Measurements from ENCODE around the gene RALGPS2.

The RALGPS2 gene

GRCh38 chr1:178689769-178690168 is 35.3 kb upstream of the RALGPS2 start:
- no peak for ATAC-seq

GRCh38 chr1:178690496-178690895 is 34.5 kb upstream of the RALGPS2 start:
- TF ChIP-seq OSR1 (CRISPR knock-in tag; IDR thresholded peaks at IDR 0.05) (no peak), ZC3H10 (CRISPR knock-in tag; IDR thresholded peaks at IDR 0.05) (no peak), CSRNP3 (CRISPR knock-in tag; IDR thresholded peaks at IDR 0.05) (no peak), BACH2 (CRISPR knock-in tag; IDR thresholded peaks at IDR 0.05; ENCODE audit: borderline replicate concordance) (no peak), TCF4 (CRISPR knock-in tag; IDR thresholded peaks at IDR 0.05; ENCODE audit: borderline replicate concordance) (no peak), ESRRG (CRISPR knock-in tag; IDR thresholded peaks at IDR 0.05) (no peak), PATZ1 (CRISPR knock-in tag; IDR thresholded peaks at IDR 0.05; ENCODE audit: borderline replicate concordance) (no peak)
- ATAC-seq, result no peak

More at GRCh38 chr1:178689769-178690168, 35.3 kb upstream of the RALGPS2 start:
- TF ChIP-seq PPARA (CRISPR knock-in tag; IDR thresholded peaks at IDR 0.05; ENCODE audit: borderline replicate concordance) (no peak), ISL1 (CRISPR knock-in tag; IDR thresholded peaks at IDR 0.05) (no peak), ARNTL (CRISPR knock-in tag; IDR thresholded peaks at IDR 0.05; ENCODE audit: borderline replicate concordance, low read depth) (no peak), SNAI2 (CRISPR knock-in tag; IDR thresholded peaks at IDR 0.05) (no peak), RARB (CRISPR knock-in tag; IDR thresholded peaks at IDR 0.05) (no peak), POU6F1 (CRISPR knock-in tag; IDR thresholded peaks at IDR 0.05; ENCODE audit: borderline replicate concordance, low read depth) (no peak), ZNF70 (CRISPR knock-in tag; IDR thresholded peaks at IDR 0.05) (no peak), BACH2 (CRISPR knock-in tag; IDR thresholded peaks at IDR 0.05; ENCODE audit: borderline replicate concordance) (no peak), ZNF565 (CRISPR knock-in tag; conservative IDR thresholded peaks at IDR 0.05; ENCODE audit: low read depth) (no peak), OSR1 (CRISPR knock-in tag; IDR thresholded peaks at IDR 0.05) (no peak), ZC3H10 (CRISPR knock-in tag; IDR thresholded peaks at IDR 0.05) (no peak), CSDC2 (CRISPR knock-in tag; IDR thresholded peaks at IDR 0.05) (no peak), ZFP3 (CRISPR knock-in tag; IDR thresholded peaks at IDR 0.05) (no peak), PATZ1 (CRISPR knock-in tag; IDR thresholded peaks at IDR 0.05; ENCODE audit: borderline replicate concordance) (no peak)

GRCh38 chr1:178692564-178693327 is 32.3 kb upstream of the RALGPS2 start:
- TF ChIP-seq CSDC2 (CRISPR knock-in tag; IDR thresholded peaks at IDR 0.05) (no peak), TCF4 (CRISPR knock-in tag; IDR thresholded peaks at IDR 0.05; ENCODE audit: borderline replicate concordance) (no peak), OSR1 (CRISPR knock-in tag; IDR thresholded peaks at IDR 0.05) (no peak), CREB5 (CRISPR knock-in tag; IDR thresholded peaks at IDR 0.05; ENCODE audit: low read depth) (no peak), RARB (CRISPR knock-in tag; IDR thresholded peaks at IDR 0.05) (no peak), SNAI2 (CRISPR knock-in tag; IDR thresholded peaks at IDR 0.05) (no peak)
- ATAC-seq, result no peak

GRCh38 chr1:178693366-178693765 is 31.7 kb upstream of the RALGPS2 start:
- ATAC-seq, result no peak
- no peak for TF ChIP-seq CREB5 (CRISPR knock-in tag; IDR thresholded peaks at IDR 0.05; ENCODE audit: low read depth)
